ENCODE measurements around the gene RAB13.

Gene RAB13

DNA sequence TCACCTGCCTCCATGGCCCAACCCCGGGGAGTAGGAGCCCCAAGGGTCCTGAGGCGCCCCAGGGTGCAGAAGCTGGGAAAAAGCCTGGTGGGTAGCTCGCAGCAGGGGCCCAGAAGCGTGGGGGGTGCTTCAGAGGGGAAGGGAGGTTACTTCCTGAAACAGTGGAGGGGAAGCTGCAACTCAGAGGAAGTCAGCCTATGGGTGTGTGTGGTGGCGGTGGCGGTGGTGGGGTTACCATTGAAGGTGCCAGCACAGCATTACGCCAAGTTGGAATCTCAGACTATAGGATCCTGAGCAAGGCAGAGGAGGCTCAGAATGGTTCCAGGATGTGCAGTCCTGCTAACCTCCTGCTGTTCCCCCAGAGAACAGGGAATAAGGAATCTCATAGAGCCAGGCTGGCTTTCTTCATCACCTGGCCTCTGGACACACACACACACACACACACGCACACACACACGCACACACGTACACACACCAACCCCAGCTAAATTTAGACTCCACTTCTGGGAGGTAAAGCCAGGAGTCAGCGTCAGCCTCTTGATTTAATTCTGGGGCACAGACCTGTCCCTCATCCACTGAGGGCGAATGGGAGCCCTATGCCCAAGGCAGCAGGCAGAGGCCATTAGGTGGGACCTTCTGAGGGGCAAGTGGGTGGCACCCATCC, 40.9 kb downstream of the RAB13 start:
- peaks cover 19% of the 10 kb centered on the region for H3K36me3 ChIP-seq
- no peaks in the 10 kb centered on the region for H3K9me3 ChIP-seq
- H3K27me3 ChIP-seq: no peaks in the 10 kb centered on the region
- TF ChIP-seq, protein P1, sequence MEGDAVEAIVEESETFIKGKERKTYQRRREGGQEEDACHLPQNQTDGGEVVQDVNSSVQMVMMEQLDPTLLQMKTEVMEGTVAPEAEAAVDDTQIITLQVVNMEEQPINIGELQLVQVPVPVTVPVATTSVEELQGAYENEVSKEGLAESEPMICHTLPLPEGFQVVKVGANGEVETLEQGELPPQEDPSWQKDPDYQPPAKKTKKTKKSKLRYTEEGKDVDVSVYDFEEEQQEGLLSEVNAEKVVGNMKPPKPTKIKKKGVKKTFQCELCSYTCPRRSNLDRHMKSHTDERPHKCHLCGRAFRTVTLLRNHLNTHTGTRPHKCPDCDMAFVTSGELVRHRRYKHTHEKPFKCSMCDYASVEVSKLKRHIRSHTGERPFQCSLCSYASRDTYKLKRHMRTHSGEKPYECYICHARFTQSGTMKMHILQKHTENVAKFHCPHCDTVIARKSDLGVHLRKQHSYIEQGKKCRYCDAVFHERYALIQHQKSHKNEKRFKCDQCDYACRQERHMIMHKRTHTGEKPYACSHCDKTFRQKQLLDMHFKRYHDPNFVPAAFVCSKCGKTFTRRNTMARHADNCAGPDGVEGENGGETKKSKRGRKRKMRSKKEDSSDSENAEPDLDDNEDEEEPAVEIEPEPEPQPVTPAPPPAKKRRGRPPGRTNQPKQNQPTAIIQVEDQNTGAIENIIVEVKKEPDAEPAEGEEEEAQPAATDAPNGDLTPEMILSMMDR (IDR thresholded peaks at IDR 0.05; ENCODE audit: low read depth, low read length): no peak
- no peaks in the 10 kb centered on the region for H3K4me1 ChIP-seq
- no peak for DNase-seq
- peak overlapping the region; percentile 81 for H3K4me3 ChIP-seq (ENCODE audit: low read depth, low read length)

DNA sequence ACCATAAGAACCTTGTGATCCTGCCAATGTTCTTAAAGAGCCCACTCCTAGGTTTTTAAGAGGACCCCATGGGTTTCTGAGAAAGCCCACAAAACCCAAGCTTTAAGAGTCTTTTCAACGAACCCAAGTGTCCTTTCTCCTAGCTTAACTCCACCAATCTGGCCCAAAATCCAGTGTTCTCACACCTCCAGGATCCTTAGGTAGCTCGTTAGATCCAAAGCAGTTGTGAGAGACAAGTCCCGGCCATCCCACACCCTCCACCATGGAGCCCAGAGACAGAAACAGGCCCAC, 41.4 kb downstream of the RAB13 start:
- Histone ChIP-seq H3K36me3 (peaks cover 23% of the 10 kb centered on the region), H3K4me1 (no peaks in the 10 kb centered on the region), H3K9me3 (no peaks in the 10 kb centered on the region), H3K4me3 (ENCODE audit: low read depth, low read length) (no peak overlapping the region; the same call in 1 of the 2 replicates), H3K27me3 (no peaks in the 10 kb centered on the region)
- DNase-seq: no peak
- TF ChIP-seq, protein P1 (IDR thresholded peaks at IDR 0.05; ENCODE audit: low read depth, low read length): no peak

DNA sequence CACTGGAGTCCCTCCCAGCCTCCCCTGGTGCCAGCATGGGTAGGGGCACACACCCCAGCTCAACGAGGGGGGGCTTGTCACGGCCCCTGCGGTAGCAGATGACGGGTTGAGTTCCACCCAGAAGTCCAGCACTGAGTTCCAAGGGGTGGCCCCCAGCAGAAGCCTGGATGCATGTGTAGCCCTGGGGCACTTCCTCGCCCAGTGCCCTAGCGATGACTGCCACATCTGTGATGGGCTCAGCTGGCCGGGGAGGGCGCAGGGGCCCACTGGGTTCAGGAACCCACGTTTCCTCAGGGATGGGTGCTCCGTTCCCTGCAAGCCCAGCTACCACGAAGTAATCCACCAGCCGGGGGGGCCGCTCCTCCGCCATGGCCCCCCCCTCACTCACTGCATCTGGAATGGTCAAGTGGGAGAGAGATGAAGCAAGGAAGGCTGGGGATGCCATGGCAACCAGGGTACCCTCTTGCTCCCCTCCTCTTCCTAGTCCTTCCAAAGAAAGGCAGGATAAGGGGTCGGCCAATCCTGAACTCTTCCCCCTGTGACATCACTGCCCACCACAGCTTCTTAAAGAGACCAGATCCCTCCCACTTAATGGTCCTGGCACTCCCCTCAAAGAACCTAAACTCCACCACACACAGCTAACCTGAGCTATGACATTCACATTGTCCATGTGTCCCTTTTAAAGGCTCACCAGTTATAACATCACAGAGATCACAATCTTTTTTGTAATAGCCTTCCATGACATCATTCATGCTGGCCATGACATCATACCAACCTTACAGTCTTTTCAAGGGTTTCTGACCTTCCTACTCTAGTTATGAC, 41.9 kb downstream of the RAB13 start:
- TF ChIP-seq, protein P1 (IDR thresholded peaks at IDR 0.05; ENCODE audit: low read depth, low read length): no peak
- DNase-seq: no peak
- Histone ChIP-seq H3K4me3 (ENCODE audit: low read depth, low read length) (no peak overlapping the region), H3K27me3 (no peaks in the 10 kb centered on the region), H3K4me1 (no peaks in the 10 kb centered on the region), H3K36me3 (peaks cover 25% of the 10 kb centered on the region), H3K9me3 (no peaks in the 10 kb centered on the region)

DNA sequence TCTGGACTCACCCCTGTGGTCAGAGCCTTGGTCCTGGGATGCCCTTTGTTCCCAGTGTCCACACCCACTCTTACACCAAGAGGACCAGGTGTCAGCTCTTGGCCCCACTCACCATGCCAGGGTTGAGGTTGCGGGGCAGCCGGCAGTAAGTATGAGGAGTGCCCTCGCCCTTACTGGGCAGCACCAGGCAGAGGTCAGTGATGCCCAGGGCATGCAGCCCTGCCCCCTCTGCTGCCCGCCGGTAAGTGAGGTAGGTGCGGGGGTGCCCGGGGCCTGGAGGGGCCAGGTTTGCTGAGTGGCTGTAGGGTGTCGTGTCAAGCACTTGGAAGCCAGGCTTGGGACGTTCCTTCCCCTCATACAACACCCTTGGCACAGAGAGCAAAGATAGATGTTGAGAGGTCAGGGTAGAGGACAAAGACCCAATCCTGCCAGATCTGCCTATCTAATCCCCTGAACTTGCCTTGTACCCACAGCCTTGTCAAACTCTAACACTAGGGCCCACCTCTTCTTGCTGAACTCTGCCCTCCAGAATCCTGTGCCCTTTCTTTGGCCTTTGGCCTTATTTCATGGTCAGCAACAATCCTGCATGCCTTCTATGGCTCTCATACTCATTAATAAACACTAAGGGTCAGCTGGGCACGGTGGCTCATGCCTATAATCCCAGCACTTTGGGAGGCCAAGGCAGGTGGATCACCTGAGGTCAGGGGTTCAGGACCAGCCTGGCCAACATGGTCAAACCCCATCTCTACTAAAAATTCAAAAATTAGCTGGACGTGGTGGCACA, 43.2 kb downstream of the RAB13 start:
- H3K27me3 ChIP-seq: no peaks in the 10 kb centered on the region
- no peaks in the 10 kb centered on the region for H3K4me1 ChIP-seq
- no peak overlapping the region for H3K4me3 ChIP-seq (ENCODE audit: low read depth, low read length)
- TF ChIP-seq, protein P1 (IDR thresholded peaks at IDR 0.05; ENCODE audit: low read depth, low read length): no peak
- H3K36me3 ChIP-seq: peaks cover 25% of the 10 kb centered on the region
- no peaks in the 10 kb centered on the region for H3K9me3 ChIP-seq
- DNase-seq: no peak

DNA sequence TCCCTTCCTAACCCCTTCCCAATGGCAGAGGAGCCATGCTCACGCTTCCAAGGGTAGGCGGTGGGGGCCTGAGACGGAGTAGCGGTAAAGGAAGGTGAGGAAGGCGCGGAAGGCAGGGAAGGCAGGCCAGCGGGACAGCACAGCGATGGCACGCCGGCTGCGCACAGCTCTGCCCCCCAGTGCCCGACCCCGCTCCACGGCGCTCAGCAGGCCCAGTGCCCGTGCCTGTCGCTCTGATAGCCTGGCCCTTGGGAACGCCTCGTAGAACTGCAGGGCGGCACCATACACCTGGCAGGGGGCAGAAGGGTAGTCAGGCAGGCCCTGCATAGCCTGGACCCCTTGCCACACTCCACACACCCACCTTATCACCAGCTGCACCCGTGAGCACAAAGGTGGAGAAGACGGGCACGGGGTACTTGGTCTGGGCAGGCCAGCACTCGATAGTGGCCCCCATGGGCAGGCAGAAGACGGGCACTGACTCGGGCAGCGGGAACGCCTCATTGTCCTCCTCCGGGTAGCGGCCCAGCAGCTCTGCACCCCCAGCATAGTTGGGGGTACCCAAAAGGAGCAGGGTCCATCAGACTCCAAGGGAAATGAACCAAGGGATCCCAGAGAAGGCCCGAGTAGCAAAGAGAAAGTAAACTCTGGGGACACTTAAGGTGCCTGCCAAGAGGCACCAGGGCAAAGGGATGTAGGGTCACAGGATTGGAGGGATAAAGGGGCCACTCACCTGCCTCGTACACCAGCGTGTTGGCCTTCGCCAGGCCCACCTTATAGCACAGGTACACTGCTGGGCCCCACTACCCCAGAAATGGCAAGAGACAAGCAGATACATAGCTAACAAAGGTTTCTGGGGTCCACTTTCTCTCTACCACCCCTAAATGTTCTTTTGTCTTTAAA, 44.1 kb downstream of the RAB13 start:
- Histone ChIP-seq H3K36me3 (peaks cover 34% of the 10 kb centered on the region), H3K4me1 (no peaks in the 10 kb centered on the region)

More for the DNA sequence above, 44.1 kb downstream of the RAB13 start:
- H3K4me3 ChIP-seq (ENCODE audit: low read depth, low read length): no peak overlapping the region
- no peaks in the 10 kb centered on the region for H3K9me3 ChIP-seq
- no peak for DNase-seq
- no peaks in the 10 kb centered on the region for H3K27me3 ChIP-seq
- TF ChIP-seq, protein P1 (IDR thresholded peaks at IDR 0.05; ENCODE audit: low read depth, low read length): no peak
